GM12873 (cell line): Measurements from ENCODE around the gene SPATA31D4.
"Not testable (repeated sequence)": the region's sequence is repeated elsewhere in the genome, so short reads cannot be mapped to it uniquely, and the experiment has no call there.

Source experiments
- CTCF ChIP-seq: IDR thresholded peaks from 2 replicates; pipeline ENCODE4 v1.5.1; 2012; ENCODE audit warnings: low read depth, mild to moderate bottlenecking, moderate library complexity, low read length, control low read depth; ENCODE audit not compliant: insufficient read depth; ENCODE audit errors: missing control alignments

SPATA31D4 gene

GRCh38 chr9:81928305-81928704, at the start of gene SPATA31D4:
Gene SPATA31D4, plus strand, starts transcription at chr9:81928428. Its CDS starts 86 bp downstream, at chr9:81928514.
- not testable (repeated sequence) for TF ChIP-seq CTCF

- TF ChIP-seq CTCF, result no peak
Observed at GRCh38 chr9:81878530-81878929, 49.7 kb upstream of the SPATA31D4 start.

- TF ChIP-seq CTCF, result no peak
Observed at GRCh38 chr9:81879501-81879916, 48.7 kb upstream of the SPATA31D4 start.

- no peak for TF ChIP-seq CTCF
Observed at GRCh38 chr9:81885602-81886001, 42.6 kb upstream of the SPATA31D4 start.

DNA sequence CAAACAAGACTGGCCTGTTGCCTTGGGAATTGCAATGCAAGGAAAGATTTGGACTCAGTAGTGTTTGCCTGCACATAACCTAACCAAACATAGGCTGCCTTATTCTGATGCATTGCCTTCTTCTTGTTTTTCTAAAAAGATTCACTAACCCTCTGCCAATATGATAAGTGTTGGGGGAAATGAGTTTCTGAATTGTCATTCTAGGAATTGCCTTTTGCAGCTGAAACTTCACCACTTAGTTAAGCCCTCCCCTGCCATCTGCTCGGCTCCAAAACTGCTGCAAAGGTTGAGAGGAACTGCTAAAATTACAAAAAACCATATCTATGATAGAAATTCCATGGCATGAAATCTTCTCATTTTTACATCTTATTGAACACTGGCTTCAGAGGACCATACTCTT, 41.6 kb upstream of the SPATA31D4 start:
- TF ChIP-seq CTCF, result no peak

DNA sequence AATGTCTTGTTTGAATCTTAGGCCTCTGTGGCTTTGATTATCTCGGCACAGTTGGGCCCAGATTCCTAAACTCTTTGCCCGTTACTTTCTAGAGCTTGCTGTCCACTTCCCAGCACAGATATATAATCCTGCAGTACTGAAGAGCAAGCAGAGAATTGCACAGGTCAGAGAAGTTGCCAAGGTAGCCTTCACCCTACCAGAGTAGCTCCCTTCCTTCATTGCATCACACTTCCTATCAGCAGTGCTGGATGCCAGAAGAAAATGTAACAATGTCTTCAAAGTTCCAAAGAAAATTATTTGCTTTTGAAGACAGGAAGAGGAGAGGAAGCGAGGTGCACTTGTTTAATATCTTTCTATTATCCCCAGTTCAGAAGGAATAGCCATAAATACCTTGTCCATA, 38.1 kb upstream of the SPATA31D4 start:
- TF ChIP-seq CTCF, result no peak

DNA sequence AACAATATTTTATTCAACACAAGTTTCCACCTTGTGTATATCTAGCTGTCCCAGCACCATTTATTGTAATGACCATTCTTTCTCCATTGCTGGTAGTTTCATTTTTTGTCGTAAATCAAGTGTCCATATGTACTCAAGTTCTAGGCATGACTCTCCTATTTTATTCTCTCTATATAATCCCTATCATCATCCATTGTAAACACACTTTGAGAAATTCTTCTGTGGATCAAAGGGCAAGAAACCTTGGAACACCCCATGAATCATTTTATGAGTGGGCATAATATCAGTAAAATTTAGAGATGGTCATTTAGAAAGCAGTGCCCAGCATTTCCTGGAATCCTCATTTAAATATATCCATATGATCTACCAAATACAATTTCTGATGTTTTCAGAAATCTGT, 35.8 kb upstream of the SPATA31D4 start:
- no peak for TF ChIP-seq CTCF
